GM21360 (cell line): ENCODE data around the gene MYPOP.
"Not testable (repeated sequence)": the region's sequence is repeated elsewhere in the genome, so short reads cannot be mapped to it uniquely, and the experiment has no call there.

Experiments
- ATAC-seq: cut with Tn5 transposase; IDR thresholded peaks from one replicate; pipeline ENCODE4 v1.9.1; 2021; ENCODE audit warnings: mild to moderate bottlenecking, moderate library complexity; ENCODE audit not compliant: unreplicated experiment

Gene MYPOP

GRCh38 chr19:45884682-45885555 lies 17.5 kb downstream of the MYPOP start:
- ATAC-seq, result no peak

GRCh38 chr19:45883881-45884681 lies 18.3 kb downstream of the MYPOP start:
- ATAC-seq, result no peak

- ATAC-seq, result no peak
Observed at GRCh38 chr19:45883586-45883880, 18.9 kb downstream of the MYPOP start.

- ATAC-seq, result no peak
Observed at GRCh38 chr19:45882652-45883585, 19.5 kb downstream of the MYPOP start.

GRCh38 chr19:45881909-45882528 lies 20.4 kb downstream of the MYPOP start:
- ATAC-seq, result no peak

GRCh38 chr19:45881082-45881908 lies 21.1 kb downstream of the MYPOP start:
- ATAC-seq, result no peak

- no peak for ATAC-seq
Observed at GRCh38 chr19:45879971-45880370, 22.4 kb downstream of the MYPOP start.

GRCh38 chr19:45879055-45879454 lies 23.4 kb downstream of the MYPOP start:
- ATAC-seq, result no peak

- ATAC-seq, result no peak
Observed at GRCh38 chr19:45878043-45878794, 24.2 kb downstream of the MYPOP start.

- no peak for ATAC-seq
Observed at GRCh38 chr19:45876411-45877197, 25.8 kb downstream of the MYPOP start.

- no peak for ATAC-seq
Observed at GRCh38 chr19:45876161-45876410, 26.3 kb downstream of the MYPOP start.

GRCh38 chr19:45874620-45874966 lies 27.8 kb downstream of the MYPOP start:
- no peak for ATAC-seq

- ATAC-seq, result no peak
Observed at GRCh38 chr19:45873219-45873772, 29.1 kb downstream of the MYPOP start.

GRCh38 chr19:45872095-45872919 lies 30.1 kb downstream of the MYPOP start:
- ATAC-seq, result no peak

- no peak for ATAC-seq
Observed at GRCh38 chr19:45870798-45871197, 31.6 kb downstream of the MYPOP start.

- ATAC-seq, result not testable (repeated sequence)
Observed at GRCh38 chr19:45867241-45867640, 35.2 kb downstream of the MYPOP start.

GRCh38 chr19:45866400-45867176 lies 35.8 kb downstream of the MYPOP start:
- no peak for ATAC-seq
